Ovary (tissue), 9 donors: ENCODE measurements around the gene NDST3. TPM values are rescaled to one million over a fixed set of nuclear protein-coding genes. Genes with fewer than 3 reads are reported as not detected.

Experiments
- DNase-seq, 5 donors: peaks; one replicate each; pipeline ENCODE4 v3.0.0-alpha.2; 2019 to 2020
- H3K27ac ChIP-seq, 2 donors: fragments of 200-600 bp; one replicate each; pipeline versions ENCODE4 v1.5.1 to v1.8.0; 2019 to 2022
- H3K27me3 ChIP-seq: fragments of 200-600 bp; one replicate; pipeline ENCODE4 v1.8.0; 2022
- H3K36me3 ChIP-seq: fragments of 200-600 bp; sonication (generic); one replicate; pipeline ENCODE4 v1.5.1; 2019
- H3K4me1 ChIP-seq: one replicate; pipeline ENCODE4 v1.8.1; 2013; ENCODE audit warnings: mild to moderate bottlenecking, moderate library complexity; ENCODE audit not compliant: insufficient read depth
- H3K4me3 ChIP-seq: fragments of 200-600 bp; sonication (generic); one replicate; pipeline ENCODE4 v1.5.1; 2017
- H3K9me3 ChIP-seq, 2 donors: fragments of 200-600 bp in 1 of 2; sonication (generic) in 1 of 2; one replicate each; pipeline versions ENCODE4 v1.5.1 to v1.8.1; 2013 to 2019; ENCODE audit warnings: mild to moderate bottlenecking in 1 of 2, moderate library complexity in 1 of 2
- CTCF ChIP-seq, 3 donors: fragments of 450-650 bp in 2 of 3; fragments of 200-600 bp in 1 of 3; IDR thresholded peaks; one replicate each; pipeline versions ENCODE4 v1.5.1 to v1.8.0; 2016 to 2022; ENCODE audit warnings: antibody characterized with exemption in 3 of 3, mild to moderate bottlenecking in 1 of 3
- EP300 ChIP-seq: sonication (generic); formaldehyde crosslinking; IDR thresholded peaks from one replicate; pipeline ENCODE4 v1.6.1; 2017; ENCODE audit warnings: antibody characterized with exemption
- POLR2A ChIP-seq: fragments of 450-650 bp; IDR thresholded peaks from one replicate; pipeline ENCODE4 v1.6.1; 2017; ENCODE audit warnings: antibody characterized with exemption, mild to moderate bottlenecking, moderate library complexity
- WGBS, 3 donors: extraction: QIAGEN DNeasy Blood & Tissue Kit in 1 of 3; methylation state at CpG; one replicate each; pipeline versions ENCODE4 v1.1.5 to v1.1.7; 2013 to 2017; 5-methylcytosine and 5-hydroxymethylcytosine counted together
- intact Hi-C, 4 donors: fragments of 100-400 bp; cut with DNase I; formaldehyde crosslinking; loops; one replicate each; pipeline versions ENCODE4 v1.11.0 to v1.15.1; 2022 to 2023
- polyA plus RNA-seq, 2 donors: library from polyadenylated mRNA; stranded (reverse); fragments of 200-250 nt in 1 of 2; fragments of 350-450 nt in 1 of 2; fragmentation: Illumina TruSeq in 1 of 2; extraction: RNeasy Lipid Tissue Mini Kit (QIAGEN cat#74804) in 1 of 2; gene quantifications; one replicate each; pipeline ENCODE4 v1.2.3, GENCODE V29; 2013 to 2014
- total RNA-seq, 7 donors: library from RNA; depleted of rRNA in 2 of 7; stranded (reverse); fragments of >200 nt in 2 of 7; fragmentation: NEBNext Ultra II Directional in 3 of 7; extraction: Animal tissue kit (Norgen Biotek cat#: 25700) in 3 of 7; gene quantifications; one replicate each; pipeline versions ENCODE4 v1.1.0 to v1.2.4, GENCODE V29; 2016 to 2023
- donor health status: DM: no; HTN: no; CAD: no; lungs with moderate emphysema.
- donor health status: DM: no; HTN: no; CAD: no.
- donor health status: Bipolar disorder and iron deficiency.
- donor health status: DM: yes; HTN: yes; CAD: no.
- donor health status: DM: no; HTN: no; CAD: no.
- donor health status: DM: yes; HTN: yes; CAD: no.

NDST3 gene
- total and polyA plus RNA-seq, 9 donors, result 0.02 to 2.4 (median 0.07) TPM; not detected in 2

GRCh38 chr4:118173956-118174725 is 139.9 kb downstream of the NDST3 start:
- H3K9me3 ChIP-seq, result no peaks in the 10 kb centered on the region
- intact Hi-C loops, result no loop called here

GRCh38 chr4:118175506-118175905 is 141.2 kb downstream of the NDST3 start:
- Histone ChIP-seq H3K27me3 (no peaks in the 10 kb centered on the region), H3K27ac (no peak overlapping the region), H3K36me3 (no peaks in the 10 kb centered on the region), H3K9me3 (no peaks in the 10 kb centered on the region), H3K4me1 (no peaks in the 10 kb centered on the region), H3K4me3 (no peak overlapping the region)
- DNase-seq, result no peak
- no peak for TF ChIP-seq POLR2A
- no peak for TF ChIP-seq EP300
- TF ChIP-seq CTCF (IDR thresholded peaks at IDR 0.05), result no peak
- WGBS, 3 donors, result 76 to 80% (median 76%) methylated on average over 4 of the region's 4 CpGs
- intact Hi-C loops, result no loop called here

More at GRCh38 chr4:118173956-118174725, 139.9 kb downstream of the NDST3 start:
- TF ChIP-seq POLR2A (no peak), EP300 (no peak)
- Histone ChIP-seq H3K27me3 (no peaks in the 10 kb centered on the region), H3K27ac (no peak overlapping the region), H3K4me3 (no peak overlapping the region), H3K4me1 (no peaks in the 10 kb centered on the region), H3K36me3 (no peaks in the 10 kb centered on the region)
- 8 to 24% (median 9%) methylated on average over 4 of the region's 4 CpGs for WGBS, 3 donors
- DNase-seq, result no peak

- H3K27me3 ChIP-seq, result no peaks in the 10 kb centered on the region
- TF ChIP-seq CTCF (IDR thresholded peaks at IDR 0.05) (no peak), POLR2A (no peak), EP300 (no peak)
- no peak overlapping the region for H3K27ac ChIP-seq
- no peak overlapping the region for H3K4me3 ChIP-seq
- intact Hi-C loops, result no loop called here
- no peaks in the 10 kb centered on the region for H3K9me3 ChIP-seq
- H3K36me3 ChIP-seq, result no peaks in the 10 kb centered on the region
- H3K4me1 ChIP-seq, result no peaks in the 10 kb centered on the region
- no peak for DNase-seq
These were observed 142.8 kb downstream of the NDST3 start for GRCh38 chr4:118177126-118177525.

- intact Hi-C loops, result no loop called here
- Histone ChIP-seq H3K9me3 (no peaks in the 10 kb centered on the region), H3K27me3 (no peaks in the 10 kb centered on the region), H3K36me3 (no peaks in the 10 kb centered on the region), H3K27ac (no peak overlapping the region), H3K4me3 (no peak overlapping the region), H3K4me1 (no peaks in the 10 kb centered on the region)
- TF ChIP-seq EP300, result no peak
- no peak for TF ChIP-seq POLR2A
- no peak for TF ChIP-seq CTCF (IDR thresholded peaks at IDR 0.05)
- WGBS, 3 donors, result 76 to 83% (median 80%) methylated on average over 2 of the region's 2 CpGs
- no peak for DNase-seq
These were observed 146.5 kb downstream of the NDST3 start for GRCh38 chr4:118180776-118181175.

GRCh38 chr4:118190903-118191302 is 156.6 kb downstream of the NDST3 start:
- H3K27me3 ChIP-seq, result no peaks in the 10 kb centered on the region
- 84 to 85% (median 85%) methylated on average over 2 of the region's 2 CpGs for WGBS, 3 donors
- no peak overlapping the region for H3K4me3 ChIP-seq
- peaks cover 0 to 3% of the 10 kb centered on the region in 2 donors for H3K9me3 ChIP-seq
- no peak for DNase-seq
- TF ChIP-seq EP300, result no peak
- TF ChIP-seq CTCF (IDR thresholded peaks at IDR 0.05), result no peak
- no peak for TF ChIP-seq POLR2A
- no peaks in the 10 kb centered on the region for H3K36me3 ChIP-seq
- no peak overlapping the region for H3K27ac ChIP-seq
- no peaks in the 10 kb centered on the region for H3K4me1 ChIP-seq
- intact Hi-C loops, result no loop called here
